H4 (cell line): ENCODE results near the gene GIPC1. TPM values are rescaled to one million over a fixed set of nuclear protein-coding genes. Genes with fewer than 3 reads are reported as not detected.

Experiments used
- DNase-seq: peaks from one replicate; pipeline ENCODE4 v3.0.0-alpha.2; 2015; ENCODE audit warnings: low spot score
- total RNA-seq: library from RNA; depleted of rRNA; stranded (reverse); fragments of >200 nt; shearing (Covaris generic); gene quantifications from 2 replicates; pipeline ENCODE4 v1.2.3, GENCODE V29; 2014; rRNA removed

The GIPC1 gene
- total RNA-seq, 1 experiment from 2014 or later = 36.5 TPM

GRCh38 chr19:14435320-14436050 is 60.4 kb downstream of the GIPC1 start:
- no peak for DNase-seq

DNA sequence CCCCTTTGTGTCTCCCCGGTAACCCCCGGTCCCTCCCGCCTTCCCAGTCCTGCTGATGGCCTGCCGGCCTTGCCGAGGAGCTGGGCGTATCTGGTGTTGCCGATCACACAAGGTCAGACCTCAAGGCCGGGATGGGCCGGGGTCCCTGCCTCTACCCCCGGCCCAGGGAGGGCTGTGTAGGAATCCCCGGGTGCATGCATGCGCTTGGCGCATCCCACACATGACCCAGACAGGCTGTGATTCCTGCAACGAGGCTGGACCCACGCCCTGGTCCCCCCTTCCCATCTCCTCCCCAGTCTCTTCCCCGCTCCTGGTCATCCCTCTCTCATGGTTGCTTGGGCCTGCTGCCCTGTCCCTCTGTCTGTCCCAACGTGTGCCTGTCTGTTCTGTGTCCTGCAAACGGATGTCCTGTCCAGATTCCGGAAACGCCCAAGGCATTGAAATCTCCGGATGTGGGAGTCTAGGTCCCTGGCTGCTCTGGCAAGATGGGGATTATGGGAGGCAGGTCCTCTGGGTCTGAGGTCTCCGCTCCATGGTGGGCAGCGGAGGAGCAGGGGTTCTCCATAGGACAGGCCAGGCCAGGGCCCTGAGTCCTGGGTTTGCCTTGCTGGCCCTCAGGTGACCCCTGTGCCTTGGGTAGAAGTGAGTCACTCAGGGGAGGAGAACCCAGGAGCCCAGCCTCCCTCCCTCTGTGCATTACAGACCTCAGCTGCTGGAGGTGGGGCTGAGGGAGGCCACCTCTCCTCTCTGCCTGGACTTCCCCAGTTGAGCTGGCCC is 61.2 kb downstream of the GIPC1 start:
- DNase-seq = peak; percentile 43

- DNase-seq = no peak
Measured at GRCh38 chr19:14433554-14434501, 62.1 kb downstream of the GIPC1 start.

GRCh38 chr19:14432791-14433553 is 63.0 kb downstream of the GIPC1 start, which contains the start of gene PKN1:
Gene PKN1 (plus strand): TSS chr19:14433306. CDS start chr19:14433522, 216 bp downstream.
- no peak for DNase-seq

- DNase-seq = no peak
Measured at GRCh38 chr19:14430712-14431111, 65.2 kb downstream of the GIPC1 start.

- no peak for DNase-seq
Measured at GRCh38 chr19:14428882-14429416, 67.0 kb downstream of the GIPC1 start.

Other genes with a start within 250 kb of the GIPC1 start
- 9.5 and 13.0 TPM in 2 replicates for gene ADGRE5, start 114.7 kb downstream of the GIPC1 start, total RNA-seq
- 162 and 211 TPM in 2 replicates for gene DDX39A, start 76.8 kb downstream of the GIPC1 start, total RNA-seq
- gene PKN1, start 62.8 kb downstream of the GIPC1 start, total RNA-seq = 19.0 and 28.7 TPM in 2 replicates
- not detected in 2 replicates for gene PTGER1, start 20.8 kb downstream of the GIPC1 start, total RNA-seq
- 110 and 137 TPM in 2 replicates for gene DNAJB1, start 22.3 kb upstream of the GIPC1 start, total RNA-seq
- gene TECR, start 33.5 kb upstream of the GIPC1 start, total RNA-seq = 80.7 and 124 TPM in 2 replicates
- 268 and 303 TPM in 2 replicates for gene NDUFB7, start 75.9 kb upstream of the GIPC1 start, total RNA-seq
- gene CLEC17A, start 87.0 kb upstream of the GIPC1 start, total RNA-seq = not detected in 2 replicates
- gene ADGRE3, start 178.7 kb upstream of the GIPC1 start, total RNA-seq = not detected in 2 replicates
- gene ZNF333, start 193.9 kb upstream of the GIPC1 start, total RNA-seq = 1.9 and 8.5 TPM in 2 replicates